ENCODE data around the gene KIF19.
"Not testable (repeated sequence)": the region's sequence is repeated elsewhere in the genome, so short reads cannot be mapped to it uniquely, and the experiment has no call there.

KIF19 gene

GRCh38 chr17:74390680-74391653 lies 64.9 kb downstream of the KIF19 start:
- DNase-seq, result no peak

GRCh38 chr17:74391771-74392170 lies 65.7 kb downstream of the KIF19 start:
- no peak for DNase-seq

GRCh38 chr17:74392848-74393247 lies 66.8 kb downstream of the KIF19 start:
- no peak for DNase-seq

GRCh38 chr17:74393346-74393942 lies 67.4 kb downstream of the KIF19 start:
- DNase-seq, result no peak

GRCh38 chr17:74394275-74394950 lies 68.4 kb downstream of the KIF19 start:
- DNase-seq, result no peak

GRCh38 chr17:74394977-74395376 lies 69.0 kb downstream of the KIF19 start:
- DNase-seq, result no peak

- DNase-seq, result no peak
These were observed 70.5 kb downstream of the KIF19 start for GRCh38 chr17:74396567-74396966.

- no peak for DNase-seq
These were observed 76.0 kb downstream of the KIF19 start for GRCh38 chr17:74402048-74402447.

GRCh38 chr17:74403512-74404137 lies 77.6 kb downstream of the KIF19 start:
- no peak for DNase-seq

GRCh38 chr17:74404218-74404617 lies 78.2 kb downstream of the KIF19 start:
- no peak for DNase-seq

- DNase-seq, result no peak
These were observed 78.8 kb downstream of the KIF19 start for GRCh38 chr17:74404789-74405188.

GRCh38 chr17:74405311-74405710 lies 79.3 kb downstream of the KIF19 start:
- not testable (repeated sequence) for DNase-seq
